NCI-H2196 treated with DMSO at 0.1 percent for 48 hours (cell line): ENCODE measurements around the gene SHANK3.

Experiments
- DNase-seq: peaks from one replicate; lab custom pipeline; 2025; ENCODE audit not compliant: unreplicated experiment; lab: John Stamatoyannopoulos, UW

SHANK3 gene

DNA sequence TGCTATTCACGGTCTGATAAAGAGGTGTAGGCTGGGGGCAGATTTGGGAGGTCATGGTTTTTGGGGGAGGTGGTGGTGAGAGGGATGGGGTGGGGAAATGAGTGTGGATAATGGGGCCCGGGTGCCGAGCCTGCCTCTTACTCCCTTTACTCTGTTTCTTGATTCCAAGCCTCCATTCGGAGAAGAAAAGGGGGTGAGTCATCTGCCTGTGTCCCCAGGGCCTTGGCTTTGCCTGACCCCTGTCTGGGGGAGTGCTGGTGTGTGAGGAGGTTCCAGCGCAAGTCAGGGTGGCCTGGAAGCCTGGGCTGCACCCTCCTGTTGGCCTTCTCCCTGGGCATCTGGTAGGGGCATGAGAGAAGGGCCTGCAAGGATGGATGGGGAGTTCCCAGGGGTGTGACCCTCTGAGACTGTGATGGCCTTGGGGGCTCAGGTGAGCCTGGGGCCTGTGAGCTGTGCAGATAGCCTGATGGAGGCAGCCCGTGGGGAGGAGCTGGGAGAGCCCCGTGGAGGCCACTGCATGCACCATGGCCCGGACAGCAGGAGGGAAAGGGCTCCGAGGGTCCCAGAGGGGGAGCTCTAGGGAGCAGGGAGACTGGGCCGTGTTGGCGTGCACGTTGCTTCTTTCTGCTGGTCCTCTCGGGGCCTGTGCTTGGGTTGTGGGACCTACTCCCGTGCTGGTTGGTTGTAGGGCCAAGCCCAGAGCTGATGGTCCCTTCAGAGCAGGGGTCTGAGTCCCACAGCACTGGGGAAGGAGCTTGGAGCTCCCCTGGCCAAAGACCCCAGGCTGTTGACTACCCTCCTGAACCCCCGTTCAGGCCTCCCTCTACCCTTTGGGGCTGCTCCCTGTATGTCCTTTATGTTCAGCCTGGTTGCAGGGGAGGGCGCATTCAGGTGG lies 39.1 kb downstream of the SHANK3 start:
- DNase-seq = no peak

- no peak for DNase-seq
Measured at GRCh38 chr22:50712341-50713007, 39.9 kb downstream of the SHANK3 start.

- DNase-seq = no peak
Measured at GRCh38 chr22:50713008-50713385, 40.4 kb downstream of the SHANK3 start.

DNA sequence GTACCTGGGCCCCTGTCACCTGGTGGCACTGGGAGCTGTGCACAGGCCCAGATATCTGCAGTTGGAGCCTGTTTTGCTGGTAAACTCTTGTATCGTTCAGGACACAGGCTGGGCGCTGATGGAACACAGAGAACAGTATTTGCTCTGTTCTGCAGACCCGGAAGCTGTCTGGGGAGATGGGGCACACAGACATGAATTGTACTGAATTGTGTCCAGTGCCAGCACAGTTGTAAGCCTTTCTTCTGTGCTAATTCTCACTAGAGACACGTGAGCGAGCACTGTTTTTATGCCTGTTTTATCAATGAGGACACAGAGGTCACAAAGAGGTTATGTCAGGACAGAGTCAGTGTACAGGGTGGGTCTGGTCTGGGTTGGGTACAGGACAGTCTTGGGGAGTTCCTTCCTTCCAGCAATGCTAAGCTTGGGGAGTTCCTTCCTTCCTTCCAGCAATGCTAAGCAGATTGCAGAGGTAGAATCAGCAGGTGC lies 41.0 kb downstream of the SHANK3 start:
- DNase-seq = no peak

GRCh38 chr22:50714150-50714549 lies 41.5 kb downstream of the SHANK3 start:
- no peak for DNase-seq

GRCh38 chr22:50714631-50715179 lies 42.1 kb downstream of the SHANK3 start:
- DNase-seq = no peak

GRCh38 chr22:50715250-50715649 lies 42.6 kb downstream of the SHANK3 start:
- no peak for DNase-seq

DNA sequence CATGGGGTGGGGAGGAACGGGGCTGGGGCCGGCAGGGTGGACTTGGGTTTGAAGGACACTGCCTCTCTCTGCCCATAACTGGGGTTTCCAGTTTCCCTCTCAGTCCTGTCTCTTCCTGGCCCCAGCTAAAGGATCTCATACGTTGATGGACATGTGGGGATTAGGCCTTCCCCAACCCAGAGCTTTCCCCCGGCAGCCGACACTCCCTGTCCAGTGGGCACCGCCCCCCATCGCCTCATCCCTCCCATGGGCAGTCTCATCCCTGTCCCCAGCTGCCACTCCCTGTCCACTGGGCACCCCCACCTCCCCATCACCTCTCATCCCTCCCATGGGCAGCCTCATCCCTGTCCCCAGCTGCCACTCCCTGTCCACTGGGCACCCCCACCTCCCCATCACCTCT lies 43.2 kb downstream of the SHANK3 start:
- no peak for DNase-seq

DNA sequence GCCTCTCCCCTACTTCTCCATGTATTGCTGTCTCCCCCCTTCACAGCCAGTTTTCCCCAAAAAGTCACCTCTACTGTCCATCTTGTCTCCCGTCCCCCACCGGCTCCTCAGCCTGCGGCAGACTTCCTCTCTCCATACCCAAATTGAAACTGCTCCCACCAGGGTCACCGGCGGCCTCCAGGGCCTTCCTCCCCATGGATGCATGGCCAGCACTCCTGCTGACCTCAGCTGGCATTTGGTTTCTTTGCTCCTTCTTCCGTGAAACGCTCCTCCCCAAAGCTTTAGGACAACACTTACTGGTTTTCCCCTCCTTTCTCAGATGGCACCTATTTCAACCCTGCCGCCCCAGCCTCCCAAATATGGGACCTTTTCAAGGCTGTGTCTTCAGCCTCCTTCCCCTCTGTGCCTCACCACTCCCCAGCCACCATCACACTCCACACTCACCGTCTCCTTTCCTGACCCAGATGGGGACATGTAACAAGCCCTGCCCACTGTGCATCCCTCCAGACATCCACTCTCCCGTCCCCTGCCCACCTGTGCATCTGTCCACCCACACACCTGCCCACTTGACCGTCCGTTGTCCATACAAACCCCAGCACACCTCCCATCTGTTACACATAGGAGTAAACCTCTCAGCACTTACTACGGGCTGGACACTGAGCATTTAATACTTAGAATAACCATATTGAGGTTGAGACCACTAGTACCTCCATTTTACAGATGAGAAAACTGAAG lies 43.8 kb downstream of the SHANK3 start:
- DNase-seq = no peak

- DNase-seq = no peak
Measured at GRCh38 chr22:50717709-50718351, 45.2 kb downstream of the SHANK3 start.

GRCh38 chr22:50718352-50718709 lies 45.7 kb downstream of the SHANK3 start:
- no peak for DNase-seq

DNA sequence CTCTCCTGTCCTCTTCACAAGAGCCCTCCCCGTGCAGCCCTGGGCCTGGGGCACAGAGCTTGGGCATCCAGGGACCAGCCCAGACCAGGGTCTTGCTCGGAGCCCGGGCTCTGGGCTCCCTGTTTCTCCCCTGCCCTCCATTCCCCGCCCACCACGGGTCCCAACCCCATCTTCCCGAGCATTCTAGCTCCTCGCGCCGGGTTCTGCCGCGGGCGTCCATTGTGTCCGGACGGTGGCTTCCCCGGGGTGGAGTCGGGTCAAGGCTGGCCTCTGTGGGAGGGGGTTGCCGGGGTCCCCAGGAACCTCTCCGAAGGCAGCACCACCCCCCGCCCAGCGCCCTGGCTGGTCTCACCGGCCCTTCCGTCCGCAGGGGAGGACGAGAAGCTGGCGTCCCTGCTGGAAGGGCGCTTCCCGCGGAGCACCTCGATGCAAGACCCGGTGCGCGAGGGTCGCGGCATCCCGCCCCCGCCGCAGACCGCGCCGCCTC lies 47.2 kb downstream of the SHANK3 start:
- DNase-seq = no peak

DNA sequence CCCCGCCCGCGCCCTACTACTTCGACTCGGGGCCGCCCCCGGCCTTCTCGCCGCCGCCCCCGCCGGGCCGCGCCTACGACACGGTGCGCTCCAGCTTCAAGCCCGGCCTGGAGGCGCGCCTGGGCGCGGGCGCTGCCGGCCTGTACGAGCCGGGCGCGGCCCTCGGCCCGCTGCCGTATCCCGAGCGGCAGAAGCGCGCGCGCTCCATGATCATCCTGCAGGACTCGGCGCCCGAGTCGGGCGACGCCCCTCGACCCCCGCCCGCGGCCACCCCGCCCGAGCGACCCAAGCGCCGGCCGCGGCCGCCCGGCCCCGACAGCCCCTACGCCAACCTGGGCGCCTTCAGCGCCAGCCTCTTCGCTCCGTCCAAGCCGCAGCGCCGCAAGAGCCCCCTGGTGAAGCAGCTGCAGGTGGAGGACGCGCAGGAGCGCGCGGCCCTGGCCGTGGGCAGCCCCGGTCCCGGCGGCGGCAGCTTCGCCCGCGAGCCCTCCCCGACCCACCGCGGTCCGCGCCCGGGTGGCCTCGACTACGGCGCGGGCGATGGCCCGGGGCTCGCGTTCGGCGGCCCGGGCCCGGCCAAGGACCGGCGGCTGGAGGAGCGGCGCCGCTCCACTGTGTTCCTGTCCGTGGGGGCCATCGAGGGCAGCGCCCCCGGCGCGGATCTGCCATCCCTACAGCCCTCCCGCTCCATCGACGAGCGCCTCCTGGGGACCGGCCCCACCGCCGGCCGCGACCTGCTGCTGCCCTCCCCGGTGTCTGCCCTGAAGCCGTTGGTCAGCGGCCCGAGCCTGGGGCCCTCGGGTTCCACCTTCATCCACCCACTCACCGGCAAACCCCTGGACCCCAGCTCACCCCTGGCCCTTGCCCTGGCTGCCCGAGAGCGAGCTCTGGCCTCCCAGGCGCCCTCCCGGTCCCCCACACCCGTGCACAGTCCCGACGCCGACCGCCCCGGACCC lies 48.0 kb downstream of the SHANK3 start:
- DNase-seq = no peak

- no peak for DNase-seq
Measured at GRCh38 chr22:50721257-50721844, 48.7 kb downstream of the SHANK3 start.

GRCh38 chr22:50722048-50722701 lies 49.6 kb downstream of the SHANK3 start:
- DNase-seq = no peak
